GM19452 (cell line): ENCODE results near the gene ENC1.

Source experiments
- ATAC-seq: cut with Tn5 transposase; IDR thresholded peaks from one replicate; pipeline ENCODE4 v1.9.1; 2021; ENCODE audit not compliant: unreplicated experiment

Gene ENC1

DNA sequence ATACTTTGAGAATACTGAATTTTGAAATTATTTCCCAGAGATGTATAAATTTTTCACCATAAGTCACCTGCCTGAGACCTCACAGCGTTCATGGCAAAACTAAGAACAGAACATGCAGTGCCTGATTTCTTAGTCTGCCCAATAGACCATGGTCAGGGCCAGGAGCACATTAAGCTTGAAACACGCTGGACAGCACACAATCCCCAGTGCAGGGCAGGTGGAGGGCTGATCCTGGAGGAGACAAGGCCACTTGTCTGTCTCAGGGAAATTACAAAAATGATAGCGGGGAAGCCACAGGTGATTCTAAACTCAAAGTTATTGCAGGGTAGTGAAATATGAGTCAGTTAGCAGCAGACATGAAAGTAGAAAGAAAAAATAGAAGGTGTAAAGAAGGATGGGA is 18.6 kb upstream of the ENC1 start:
- no peak for ATAC-seq

DNA sequence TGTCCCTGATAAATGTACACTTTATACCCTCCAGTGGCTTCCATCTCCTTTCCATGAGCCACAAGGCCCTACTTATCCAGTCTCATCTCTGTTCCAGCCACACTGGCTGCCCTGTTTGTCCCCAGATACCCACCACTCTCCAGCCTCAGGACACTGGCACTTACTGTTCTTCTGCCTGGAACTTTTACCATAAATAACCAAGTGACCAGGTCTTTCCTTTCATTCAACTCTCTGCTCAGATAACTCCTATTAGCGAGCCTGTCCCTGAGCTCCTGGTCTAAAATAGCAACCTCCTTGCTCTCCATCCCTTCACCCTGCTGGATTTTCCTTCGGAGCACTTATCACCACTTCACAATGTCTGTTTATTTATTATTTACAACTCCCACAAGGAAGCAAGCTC is 16.6 kb upstream of the ENC1 start:
- no peak for ATAC-seq

DNA sequence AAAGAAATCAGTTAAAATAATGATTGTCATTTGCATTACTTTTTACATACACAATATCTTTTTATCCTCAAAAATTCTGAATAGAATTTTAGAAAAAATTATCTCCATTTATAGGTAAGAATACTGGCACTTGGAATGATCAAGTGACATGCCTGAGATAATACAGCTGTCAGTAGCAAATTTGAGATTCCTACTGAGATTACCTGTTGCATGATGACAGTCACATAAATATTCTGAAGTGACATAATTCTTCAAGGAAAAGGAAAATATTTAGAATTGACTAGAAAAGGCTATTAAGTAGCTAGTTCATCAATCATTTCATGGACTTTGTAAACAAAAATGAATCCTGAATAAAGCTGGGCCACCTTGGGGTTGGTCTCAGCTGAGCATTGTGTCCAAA is 15.2 kb upstream of the ENC1 start:
- ATAC-seq: no peak

DNA sequence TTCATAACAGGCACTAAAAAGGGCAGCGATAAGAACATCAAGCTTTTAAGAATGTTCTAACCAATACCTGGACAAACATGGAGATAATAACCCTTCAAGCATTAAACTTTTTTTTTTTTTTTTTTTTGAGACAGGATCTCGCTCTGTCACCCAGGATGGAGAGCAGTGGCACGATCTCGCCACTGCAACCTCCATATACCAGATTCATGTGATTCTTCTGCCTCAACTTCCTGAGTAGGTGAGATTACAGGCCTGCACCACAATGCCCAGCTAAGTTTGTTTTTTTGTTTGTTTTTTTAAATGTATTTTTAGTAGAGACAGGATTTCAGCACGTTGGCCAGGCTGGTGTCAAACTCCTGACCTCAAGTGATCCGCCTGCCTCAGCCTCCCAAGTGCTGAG is 14.7 kb upstream of the ENC1 start:
- ATAC-seq: no peak

DNA sequence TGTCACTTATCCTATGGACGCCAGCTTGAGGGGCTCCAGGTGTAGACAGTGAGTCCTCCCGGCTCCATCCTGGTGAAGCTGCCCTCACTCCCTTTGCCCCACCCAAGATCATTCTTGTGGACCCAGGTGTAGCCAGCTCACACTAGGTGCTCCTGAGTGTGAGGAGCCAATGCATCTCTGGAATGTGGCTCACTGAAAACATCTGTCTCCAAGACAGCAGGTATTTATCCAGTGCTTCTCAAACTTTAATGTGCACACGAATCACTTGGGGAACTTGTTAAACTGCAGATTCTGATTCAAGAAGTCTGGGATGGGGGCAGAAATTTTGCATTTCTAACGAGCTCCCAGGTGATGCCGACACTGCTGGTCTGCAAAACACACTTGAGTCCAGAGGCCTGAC is 13.5 kb upstream of the ENC1 start:
- no peak for ATAC-seq

DNA sequence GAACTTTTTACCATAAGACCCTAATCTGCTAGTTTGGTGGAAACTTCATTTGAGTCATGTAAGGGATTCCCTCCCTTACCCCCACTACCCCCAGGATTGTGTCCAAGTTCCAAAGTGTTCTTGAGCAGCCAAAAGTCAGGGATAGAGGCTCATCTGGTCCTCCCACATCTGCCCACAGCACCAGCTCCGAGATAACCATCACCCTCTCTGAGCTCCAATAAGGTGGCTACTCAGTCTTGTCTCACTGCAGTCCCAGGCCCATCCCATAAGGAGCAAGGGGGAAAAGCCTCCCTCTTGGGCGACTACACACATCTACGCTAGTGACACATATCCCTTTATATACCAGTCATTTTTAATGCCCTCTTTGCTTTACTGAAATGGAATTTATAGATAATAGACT is 12.0 kb upstream of the ENC1 start:
- no peak for ATAC-seq

DNA sequence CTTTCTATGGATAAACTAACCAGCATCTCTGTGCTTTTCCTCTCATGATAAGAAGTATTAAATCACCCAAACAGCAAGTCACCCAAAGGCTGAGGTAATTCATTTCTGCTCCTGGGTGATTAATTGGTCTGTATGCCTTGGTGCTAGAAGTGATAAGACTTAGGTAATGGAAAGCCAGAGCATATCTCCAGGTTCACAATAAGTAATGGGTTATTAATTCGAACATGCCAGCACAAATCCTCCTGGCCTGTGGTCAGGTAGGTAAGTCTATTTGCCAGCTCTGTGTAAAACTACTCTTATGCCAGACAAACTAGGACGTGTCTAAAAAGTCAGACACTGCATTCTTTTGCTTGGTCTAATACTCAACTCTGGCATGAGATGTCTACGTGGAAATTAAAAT is 11.2 kb upstream of the ENC1 start:
- ATAC-seq: no peak

DNA sequence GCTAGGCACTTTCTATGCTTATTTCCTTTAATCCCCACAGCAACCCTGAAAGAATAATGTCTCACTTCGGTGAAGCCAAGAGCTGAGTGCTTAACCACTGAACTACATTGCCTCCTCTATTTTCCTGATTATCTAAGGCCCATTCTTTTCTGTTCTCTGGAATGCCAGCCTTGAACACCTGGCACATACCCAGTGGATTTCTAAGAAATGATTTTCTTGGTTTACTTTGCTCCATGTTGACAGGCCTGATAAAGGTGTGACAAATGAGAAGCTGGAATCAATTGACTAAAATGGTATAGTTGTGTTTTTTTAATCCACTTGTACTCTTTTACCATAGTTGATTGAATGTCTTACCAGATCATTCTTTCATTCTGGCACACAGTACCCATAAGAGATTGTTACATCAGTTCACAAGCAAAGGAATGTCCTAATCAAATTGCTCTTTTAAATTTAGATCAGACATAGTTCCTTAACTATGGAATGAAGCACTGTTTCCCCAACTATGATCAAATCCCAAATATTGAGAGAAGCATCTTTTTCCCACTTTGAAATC is 9.0 kb upstream of the ENC1 start:
- ATAC-seq: no peak

DNA sequence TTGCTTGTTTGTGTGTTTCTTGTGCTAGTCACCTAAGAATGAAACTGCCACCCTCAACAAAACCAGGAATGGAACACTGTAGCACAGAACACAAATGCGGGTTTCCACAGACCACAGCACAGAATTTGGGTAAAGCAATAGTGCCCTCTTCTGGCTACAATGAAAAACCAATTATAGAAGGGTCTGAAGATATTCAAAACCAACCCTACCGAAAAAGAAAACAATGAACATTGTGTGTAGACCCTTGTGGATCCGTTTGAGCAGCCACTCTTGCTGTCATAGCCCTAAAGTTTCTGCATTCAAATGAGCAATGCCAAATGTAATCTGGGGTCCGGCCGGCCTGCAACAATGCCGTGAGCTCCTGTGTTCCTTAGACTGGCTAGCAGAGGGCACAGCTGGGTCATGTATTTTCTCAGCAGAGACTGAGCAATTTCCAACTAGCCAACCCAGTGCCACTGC is 8.3 kb upstream of the ENC1 start:
- ATAC-seq: no peak

DNA sequence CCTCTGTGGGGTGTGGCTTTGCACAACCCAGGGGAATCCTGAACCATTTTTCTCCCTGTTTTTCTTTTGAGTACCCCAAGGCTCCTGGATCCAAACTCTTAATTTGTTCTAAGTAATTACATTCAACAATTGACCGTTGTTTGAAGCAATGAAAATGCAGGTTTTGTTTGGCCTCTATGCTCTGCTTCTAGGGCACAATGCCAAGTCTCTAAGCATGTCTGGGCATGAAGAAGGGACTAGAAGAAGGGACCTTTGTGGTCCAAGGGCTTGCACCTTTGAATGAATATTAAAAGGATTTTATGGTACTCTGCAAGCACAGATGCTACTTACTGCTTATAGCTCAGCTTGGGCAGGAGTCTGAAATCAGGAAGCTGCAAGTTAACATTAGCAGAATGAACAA is 6.6 kb upstream of the ENC1 start:
- ATAC-seq: no peak

DNA sequence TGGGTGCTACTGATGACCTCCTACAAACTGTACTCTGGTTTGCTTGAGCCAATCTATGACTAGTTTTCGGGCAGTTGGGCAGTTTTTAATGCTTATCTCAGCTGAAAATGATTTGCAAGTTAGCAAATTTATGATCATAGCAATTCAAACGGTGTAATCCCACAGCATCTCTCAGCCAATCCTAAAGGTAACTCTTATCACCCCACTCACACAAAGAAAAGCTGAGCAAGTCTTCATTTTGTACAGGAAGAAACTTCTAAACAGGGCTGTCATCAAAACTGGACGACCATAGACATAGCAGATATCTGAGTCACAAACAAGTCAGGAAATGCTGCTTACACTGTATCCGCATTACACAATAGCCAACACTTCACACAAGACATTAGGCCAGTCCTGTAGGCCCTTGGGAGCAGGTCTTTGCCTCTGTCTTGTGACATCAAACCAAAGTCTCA is 2.6 kb upstream of the ENC1 start:
- no peak for ATAC-seq

DNA sequence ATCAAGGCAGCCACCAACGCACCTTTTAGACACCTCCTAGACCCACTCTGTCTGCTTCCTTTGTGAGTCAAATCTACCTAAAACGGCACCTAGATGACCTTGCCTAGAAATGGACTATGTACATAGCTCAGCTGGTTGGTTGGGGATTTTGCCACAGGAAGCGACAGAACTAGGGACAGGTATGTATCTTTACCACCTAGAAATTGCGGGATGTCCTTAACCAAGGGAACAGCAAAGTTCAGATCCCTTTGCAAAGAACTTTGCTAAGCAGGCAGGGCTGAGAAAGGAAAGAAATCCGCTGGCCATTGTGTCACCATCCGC is 2.0 kb upstream of the ENC1 start:
- no peak for ATAC-seq

DNA sequence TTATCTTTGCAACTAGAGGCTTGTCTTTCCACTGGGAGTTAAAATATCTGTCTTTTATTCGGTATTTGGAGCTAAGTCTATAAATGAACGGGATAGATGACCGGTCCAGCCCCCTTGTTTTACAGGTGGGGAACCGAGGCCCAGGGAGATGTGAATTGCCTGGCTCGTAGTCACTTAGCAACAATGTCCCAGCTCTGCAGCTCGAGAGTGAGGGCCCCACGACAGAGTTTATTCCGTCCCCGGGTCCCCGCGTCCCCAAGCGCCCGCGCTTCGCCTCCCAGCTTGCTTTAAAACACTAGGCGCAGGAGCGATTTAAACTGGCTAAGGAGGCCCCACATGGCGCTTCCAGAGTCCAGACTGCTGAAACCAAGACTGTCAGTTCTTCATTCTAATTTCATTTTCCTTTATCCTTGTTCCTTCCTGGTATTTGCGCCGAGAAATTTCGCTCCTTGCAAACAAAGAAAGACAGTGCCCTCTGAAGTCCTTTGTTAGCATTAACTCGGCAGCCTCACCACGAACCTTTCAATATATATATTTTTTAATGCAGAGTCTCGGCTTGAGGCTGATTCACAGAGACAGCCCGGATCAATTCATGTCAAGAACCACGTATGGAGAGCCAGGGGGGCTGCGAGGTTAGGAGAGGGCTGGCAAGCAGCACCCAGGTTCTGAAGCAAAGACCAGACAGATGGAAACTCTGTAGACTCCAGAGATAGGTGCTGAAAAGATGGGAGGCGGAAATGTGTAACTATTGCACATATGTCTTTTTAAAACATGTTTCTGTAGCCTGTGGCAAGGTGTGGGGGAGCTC is 1.4 kb upstream of the ENC1 start:
- ATAC-seq: no peak

DNA sequence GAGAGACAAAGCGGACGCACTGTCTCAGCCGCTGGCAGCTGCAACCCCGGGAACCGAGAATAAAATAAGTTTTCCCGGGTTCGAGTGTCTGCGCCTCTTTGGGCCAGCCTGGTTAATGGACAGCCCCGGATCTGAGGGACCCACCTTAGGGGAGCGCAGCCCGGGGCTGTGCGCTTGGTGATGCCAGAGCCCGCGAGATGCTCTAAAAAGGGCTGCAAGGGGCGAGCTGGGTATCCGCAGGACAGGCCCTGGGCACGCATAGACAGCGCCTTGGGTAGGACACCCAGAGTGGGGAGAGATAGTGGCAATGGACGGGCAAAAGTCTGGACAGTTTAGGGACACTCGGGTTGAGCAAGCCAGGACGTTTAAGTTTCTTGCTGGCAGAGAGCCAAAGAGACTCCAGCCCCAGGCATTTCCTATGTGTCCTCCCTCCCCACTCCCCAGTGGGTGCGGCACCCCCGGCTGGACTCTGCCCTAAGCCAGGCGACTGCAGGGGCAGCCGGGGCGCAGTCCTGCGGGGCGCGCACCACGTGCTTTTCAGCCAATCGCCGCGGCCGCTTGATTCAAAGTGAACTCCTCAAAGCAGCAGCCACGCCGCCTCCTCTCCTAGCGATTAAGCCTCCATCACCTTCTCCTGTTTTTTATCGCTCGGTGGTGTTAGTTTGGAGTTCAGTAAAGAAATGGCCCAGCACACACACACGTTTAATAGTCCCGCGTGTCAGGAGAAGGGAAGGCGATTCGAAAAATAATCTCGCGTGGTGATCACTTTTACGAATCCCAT is 616 bp upstream of the ENC1 start:
- ATAC-seq: peak; percentile 20

DNA sequence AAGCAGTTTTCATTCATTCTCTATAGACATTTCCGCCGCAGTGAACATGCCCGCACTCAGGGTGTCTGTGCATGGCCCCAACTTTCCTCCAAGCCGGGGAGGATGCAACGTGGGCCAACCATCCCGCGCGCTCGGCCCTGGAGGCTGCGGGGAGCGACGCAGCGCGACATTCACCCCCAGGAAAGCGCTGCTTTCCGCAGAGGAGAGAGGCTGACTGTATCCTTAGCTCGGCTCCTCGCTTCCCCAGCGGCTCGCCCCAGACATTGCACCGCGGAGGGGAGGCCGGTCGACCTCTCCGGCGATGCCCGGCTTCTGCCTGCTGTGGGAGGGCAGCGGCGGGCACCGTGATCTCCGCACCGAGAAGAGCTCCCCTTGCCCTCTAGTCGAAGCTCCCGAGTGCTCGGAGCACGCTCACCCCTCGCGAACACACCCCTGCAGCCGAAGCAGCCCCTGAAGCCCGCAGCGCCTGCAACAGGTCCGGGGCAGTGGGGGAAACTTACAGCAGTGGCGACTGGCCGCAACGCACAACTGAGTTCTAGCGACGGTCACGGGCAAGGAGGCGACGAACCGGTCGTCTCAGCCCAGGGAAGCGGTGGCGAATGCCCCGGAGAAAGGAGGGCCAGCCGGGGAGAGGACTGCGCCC is 600 bp downstream of the ENC1 start:
- ATAC-seq: peak; percentile 11

DNA sequence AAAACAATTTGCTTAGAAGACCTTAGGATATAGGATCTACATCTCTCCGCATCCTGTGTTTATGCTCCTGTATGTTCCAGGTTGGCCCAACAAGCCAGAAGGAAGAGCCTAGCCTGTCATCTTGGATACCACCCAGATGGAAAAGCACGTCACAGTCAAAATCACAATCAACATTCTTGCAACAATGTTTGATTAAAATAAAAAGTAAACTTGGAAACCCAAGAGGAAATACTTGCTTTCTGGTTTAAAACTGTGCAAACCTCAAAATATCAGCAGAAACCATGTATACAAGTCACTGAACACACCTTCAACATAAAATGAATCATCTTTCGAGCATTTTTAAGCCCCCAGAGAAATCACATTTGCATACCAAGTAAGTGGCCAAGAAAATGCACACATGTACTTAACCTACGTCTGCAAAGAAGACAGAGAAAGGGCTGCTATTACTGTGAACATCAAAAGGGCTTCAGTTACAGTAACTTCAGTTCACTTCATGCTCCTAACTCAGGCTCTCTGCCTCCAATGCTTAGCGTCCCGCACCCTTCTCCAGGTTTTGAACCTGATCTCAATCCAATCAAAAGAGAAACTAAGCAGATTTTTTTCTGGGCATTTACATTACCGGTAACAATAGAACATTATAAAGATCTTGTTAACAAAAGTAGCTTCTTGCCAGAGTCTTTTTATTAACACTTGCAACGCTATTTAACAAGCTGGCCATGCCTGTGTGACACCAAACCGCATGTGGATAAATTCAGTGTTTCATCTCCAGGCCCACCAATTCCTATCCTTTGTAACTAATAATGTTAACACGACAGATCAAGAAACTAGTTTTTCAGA is 1.3 kb downstream of the ENC1 start:
- peak; percentile 26 for ATAC-seq

DNA sequence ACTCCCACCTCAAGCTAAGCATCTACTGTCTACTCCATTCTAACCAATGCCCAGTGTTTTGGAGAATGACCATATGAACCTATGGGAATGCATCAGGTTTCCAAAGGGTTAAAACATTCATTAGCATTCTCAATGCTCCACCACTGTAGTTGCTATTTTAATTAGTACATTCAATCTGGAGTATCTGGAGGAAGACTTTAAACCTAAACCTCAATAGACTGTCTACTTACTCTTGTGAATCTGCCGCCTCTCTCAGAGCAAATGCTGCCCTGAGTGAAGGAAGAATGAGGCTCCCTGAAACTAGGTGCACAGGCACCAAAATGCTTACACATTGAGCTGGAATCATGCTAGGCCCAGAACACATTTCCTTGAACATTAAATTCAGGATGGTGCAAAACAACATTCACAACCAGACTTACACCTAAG is 2.0 kb downstream of the ENC1 start:
- no peak for ATAC-seq

DNA sequence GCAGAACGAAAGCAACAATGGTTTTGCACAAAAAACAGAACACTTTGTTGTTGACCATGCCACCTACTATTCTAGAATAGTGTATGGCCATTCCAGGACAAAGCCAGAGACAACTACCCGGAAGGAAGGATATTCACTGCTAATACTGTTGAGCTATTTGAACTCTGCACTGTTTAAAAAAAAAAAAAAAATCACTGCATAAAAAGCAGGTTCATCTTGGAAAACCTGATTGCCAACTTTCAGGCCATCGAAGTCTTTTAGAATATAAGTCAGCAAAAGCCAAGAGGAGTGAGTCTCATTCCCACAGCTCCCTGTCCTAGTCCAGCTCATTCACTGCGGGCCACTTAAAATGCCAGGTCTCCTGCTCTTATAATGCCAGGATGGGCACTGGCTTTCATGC is 4.0 kb downstream of the ENC1 start:
- no peak for ATAC-seq

DNA sequence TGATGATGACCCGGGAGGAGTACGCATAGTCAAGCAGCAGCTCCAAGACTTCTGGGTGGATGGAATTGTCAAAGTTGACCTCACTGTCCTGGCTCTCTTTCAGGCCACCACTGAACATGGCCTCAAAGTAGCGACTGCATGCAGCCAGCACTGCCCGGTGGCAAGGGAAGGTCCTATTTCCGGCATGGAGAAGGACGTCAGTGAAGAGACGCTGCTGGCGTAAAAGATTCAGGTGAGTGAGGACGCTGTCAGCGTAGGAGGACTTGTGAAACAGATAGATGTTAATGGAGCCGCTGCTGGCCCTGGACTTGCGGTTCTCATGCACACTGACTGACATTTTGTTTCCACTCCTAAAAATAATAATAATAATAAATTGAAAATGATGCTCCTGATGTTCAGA is 4.4 kb downstream of the ENC1 start:
- no peak for ATAC-seq

DNA sequence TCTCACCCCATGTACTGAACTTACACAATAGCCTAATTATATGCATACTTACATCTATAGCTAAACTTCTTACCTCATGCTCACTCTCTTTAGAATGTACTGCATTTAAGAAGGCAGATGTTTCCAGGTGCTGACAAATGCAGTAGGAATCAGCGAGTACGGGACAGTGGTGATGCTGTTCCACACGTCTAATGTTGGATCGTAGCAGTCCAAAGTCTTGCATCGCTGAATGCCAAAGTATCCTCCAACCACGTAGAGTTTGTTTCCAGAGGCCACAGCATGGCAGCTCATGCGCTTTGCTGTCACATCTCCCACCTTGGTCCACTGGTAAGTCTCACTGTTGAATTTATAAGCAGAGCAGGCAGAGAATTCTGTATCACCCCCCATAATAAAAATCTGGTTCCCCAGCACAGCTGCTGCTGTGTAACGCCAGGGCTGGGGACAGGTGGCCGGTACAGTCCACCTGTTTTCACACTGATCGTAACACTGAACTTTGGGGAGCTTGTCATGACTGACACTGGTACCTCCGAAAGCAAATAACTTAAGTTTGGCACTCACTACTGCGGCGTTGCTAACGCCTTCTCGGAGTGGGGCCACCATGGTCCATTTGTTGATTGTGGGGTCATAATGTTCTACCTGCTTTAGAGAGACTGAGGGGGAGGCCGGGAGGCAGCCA is 5.8 kb downstream of the ENC1 start:
- no peak for ATAC-seq
